ENCODE results near the gene MRPL58.

DNA sequence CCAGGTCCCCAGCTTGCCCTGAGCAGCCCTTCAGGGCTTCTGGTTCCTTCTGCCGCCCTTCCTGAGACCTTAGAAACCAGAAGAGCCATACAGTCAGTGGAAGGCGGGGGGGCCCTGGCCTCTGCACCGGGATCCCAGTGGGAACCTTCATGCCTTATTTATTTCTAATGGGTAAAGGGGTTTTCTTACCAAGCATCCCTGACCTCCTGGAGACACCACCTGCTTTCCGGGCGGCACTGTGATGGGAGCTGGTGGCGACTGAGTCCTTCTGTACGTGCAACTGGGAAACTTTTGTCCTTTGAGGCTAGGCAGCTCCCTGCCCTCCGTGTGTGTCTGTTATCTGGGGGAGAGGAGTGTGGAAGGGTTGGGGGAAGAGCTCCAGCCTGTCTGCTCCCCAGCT lies 7.2 kb upstream of the MRPL58 start:
- no peak for TF ChIP-seq POLR2A (IDR thresholded peaks at IDR 0.05)
- TF ChIP-seq, protein P1, sequence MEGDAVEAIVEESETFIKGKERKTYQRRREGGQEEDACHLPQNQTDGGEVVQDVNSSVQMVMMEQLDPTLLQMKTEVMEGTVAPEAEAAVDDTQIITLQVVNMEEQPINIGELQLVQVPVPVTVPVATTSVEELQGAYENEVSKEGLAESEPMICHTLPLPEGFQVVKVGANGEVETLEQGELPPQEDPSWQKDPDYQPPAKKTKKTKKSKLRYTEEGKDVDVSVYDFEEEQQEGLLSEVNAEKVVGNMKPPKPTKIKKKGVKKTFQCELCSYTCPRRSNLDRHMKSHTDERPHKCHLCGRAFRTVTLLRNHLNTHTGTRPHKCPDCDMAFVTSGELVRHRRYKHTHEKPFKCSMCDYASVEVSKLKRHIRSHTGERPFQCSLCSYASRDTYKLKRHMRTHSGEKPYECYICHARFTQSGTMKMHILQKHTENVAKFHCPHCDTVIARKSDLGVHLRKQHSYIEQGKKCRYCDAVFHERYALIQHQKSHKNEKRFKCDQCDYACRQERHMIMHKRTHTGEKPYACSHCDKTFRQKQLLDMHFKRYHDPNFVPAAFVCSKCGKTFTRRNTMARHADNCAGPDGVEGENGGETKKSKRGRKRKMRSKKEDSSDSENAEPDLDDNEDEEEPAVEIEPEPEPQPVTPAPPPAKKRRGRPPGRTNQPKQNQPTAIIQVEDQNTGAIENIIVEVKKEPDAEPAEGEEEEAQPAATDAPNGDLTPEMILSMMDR (IDR thresholded peaks at IDR 0.05) = no peak
